ENCODE results near the gene TNFRSF13B.

The TNFRSF13B gene

GRCh38 chr17:16962804-16963203, 9.1 kb downstream of the TNFRSF13B start:
- TF ChIP-seq ZBTB7A (IDR thresholded peaks at IDR 0.05; ENCODE audit: low read depth) (no peak), EP300 (IDR thresholded peaks at IDR 0.05; ENCODE audit: borderline replicate concordance) (no peak), TCF12 (IDR thresholded peaks at IDR 0.05; ENCODE audit: low read depth) (no peak), TAF1 (IDR thresholded peaks at IDR 0.05; ENCODE audit: low read depth) (no peak), RAD21 (IDR thresholded peaks at IDR 0.05; ENCODE audit: low read depth) (no peak)
- TF ChIP-seq, protein P1, sequence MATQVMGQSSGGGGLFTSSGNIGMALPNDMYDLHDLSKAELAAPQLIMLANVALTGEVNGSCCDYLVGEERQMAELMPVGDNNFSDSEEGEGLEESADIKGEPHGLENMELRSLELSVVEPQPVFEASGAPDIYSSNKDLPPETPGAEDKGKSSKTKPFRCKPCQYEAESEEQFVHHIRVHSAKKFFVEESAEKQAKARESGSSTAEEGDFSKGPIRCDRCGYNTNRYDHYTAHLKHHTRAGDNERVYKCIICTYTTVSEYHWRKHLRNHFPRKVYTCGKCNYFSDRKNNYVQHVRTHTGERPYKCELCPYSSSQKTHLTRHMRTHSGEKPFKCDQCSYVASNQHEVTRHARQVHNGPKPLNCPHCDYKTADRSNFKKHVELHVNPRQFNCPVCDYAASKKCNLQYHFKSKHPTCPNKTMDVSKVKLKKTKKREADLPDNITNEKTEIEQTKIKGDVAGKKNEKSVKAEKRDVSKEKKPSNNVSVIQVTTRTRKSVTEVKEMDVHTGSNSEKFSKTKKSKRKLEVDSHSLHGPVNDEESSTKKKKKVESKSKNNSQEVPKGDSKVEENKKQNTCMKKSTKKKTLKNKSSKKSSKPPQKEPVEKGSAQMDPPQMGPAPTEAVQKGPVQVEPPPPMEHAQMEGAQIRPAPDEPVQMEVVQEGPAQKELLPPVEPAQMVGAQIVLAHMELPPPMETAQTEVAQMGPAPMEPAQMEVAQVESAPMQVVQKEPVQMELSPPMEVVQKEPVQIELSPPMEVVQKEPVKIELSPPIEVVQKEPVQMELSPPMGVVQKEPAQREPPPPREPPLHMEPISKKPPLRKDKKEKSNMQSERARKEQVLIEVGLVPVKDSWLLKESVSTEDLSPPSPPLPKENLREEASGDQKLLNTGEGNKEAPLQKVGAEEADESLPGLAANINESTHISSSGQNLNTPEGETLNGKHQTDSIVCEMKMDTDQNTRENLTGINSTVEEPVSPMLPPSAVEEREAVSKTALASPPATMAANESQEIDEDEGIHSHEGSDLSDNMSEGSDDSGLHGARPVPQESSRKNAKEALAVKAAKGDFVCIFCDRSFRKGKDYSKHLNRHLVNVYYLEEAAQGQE (IDR thresholded peaks at IDR 0.05; ENCODE audit: low read depth): no peak

- TF ChIP-seq CREB1 (IDR thresholded peaks at IDR 0.05; ENCODE audit: low read depth) (no peak), TEAD4 (IDR thresholded peaks at IDR 0.05) (no peak), TAF1 (IDR thresholded peaks at IDR 0.05; ENCODE audit: low read depth) (no peak), EGR1 (IDR thresholded peaks at IDR 0.05) (no peak), RAD21 (IDR thresholded peaks at IDR 0.05; ENCODE audit: low read depth) (no peak), EP300 (IDR thresholded peaks at IDR 0.05; ENCODE audit: borderline replicate concordance) (no peak), FOXM1 (IDR thresholded peaks at IDR 0.05; ENCODE audit: borderline replicate concordance, low read depth) (no peak), NFIC (IDR thresholded peaks at IDR 0.05) (no peak), TCF12 (IDR thresholded peaks at IDR 0.05; ENCODE audit: low read depth) (no peak), CEBPB (IDR thresholded peaks at IDR 0.05) (no peak), ZBTB7A (IDR thresholded peaks at IDR 0.05; ENCODE audit: low read depth) (no peak)
- TF ChIP-seq, protein P1 (IDR thresholded peaks at IDR 0.05; ENCODE audit: low read depth): no peak
- TF ChIP-seq, protein P2, sequence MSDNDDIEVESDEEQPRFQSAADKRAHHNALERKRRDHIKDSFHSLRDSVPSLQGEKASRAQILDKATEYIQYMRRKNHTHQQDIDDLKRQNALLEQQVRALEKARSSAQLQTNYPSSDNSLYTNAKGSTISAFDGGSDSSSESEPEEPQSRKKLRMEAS (IDR thresholded peaks at IDR 0.05): no peak
These were observed 10.1 kb downstream of the TNFRSF13B start for GRCh38 chr17:16961792-16962191.

DNA sequence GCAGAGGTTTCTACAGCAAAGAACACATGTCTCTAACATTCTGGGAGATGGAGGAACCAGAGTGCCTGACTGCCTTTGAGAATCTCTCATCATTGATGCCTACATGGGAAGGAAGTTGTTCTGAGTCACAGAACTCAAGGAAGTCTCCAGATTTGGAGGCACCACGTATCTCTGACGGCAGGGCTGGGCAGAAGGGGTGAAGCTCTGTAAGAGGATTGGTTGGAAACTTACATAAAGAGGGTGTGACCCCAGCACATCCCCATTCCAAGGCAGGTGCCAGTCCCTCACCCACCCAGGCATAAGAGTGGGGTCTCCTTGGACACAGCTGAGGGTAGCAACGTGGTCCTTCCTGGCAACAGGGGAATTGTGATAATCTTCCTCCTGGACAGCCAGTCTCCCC, 17.4 kb downstream of the TNFRSF13B start:
- TF ChIP-seq, protein P3, sequence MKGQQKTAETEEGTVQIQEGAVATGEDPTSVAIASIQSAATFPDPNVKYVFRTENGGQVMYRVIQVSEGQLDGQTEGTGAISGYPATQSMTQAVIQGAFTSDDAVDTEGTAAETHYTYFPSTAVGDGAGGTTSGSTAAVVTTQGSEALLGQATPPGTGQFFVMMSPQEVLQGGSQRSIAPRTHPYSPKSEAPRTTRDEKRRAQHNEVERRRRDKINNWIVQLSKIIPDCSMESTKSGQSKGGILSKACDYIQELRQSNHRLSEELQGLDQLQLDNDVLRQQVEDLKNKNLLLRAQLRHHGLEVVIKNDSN (IDR thresholded peaks at IDR 0.05): no peak

- TF ChIP-seq NFIC (IDR thresholded peaks at IDR 0.05) (no peak), CEBPB (IDR thresholded peaks at IDR 0.05) (no peak), TAF1 (IDR thresholded peaks at IDR 0.05; ENCODE audit: low read depth) (no peak), FOXM1 (IDR thresholded peaks at IDR 0.05; ENCODE audit: borderline replicate concordance, low read depth) (no peak), ZBTB7A (IDR thresholded peaks at IDR 0.05; ENCODE audit: low read depth) (no peak), YY1 (IDR thresholded peaks at IDR 0.05; ENCODE audit: low read depth) (no peak), EP300 (IDR thresholded peaks at IDR 0.05; ENCODE audit: borderline replicate concordance) (no peak), CREB1 (IDR thresholded peaks at IDR 0.05; ENCODE audit: low read depth) (no peak), TEAD4 (IDR thresholded peaks at IDR 0.05) (no peak), EGR1 (IDR thresholded peaks at IDR 0.05) (no peak), RAD21 (IDR thresholded peaks at IDR 0.05; ENCODE audit: low read depth) (no peak), TCF12 (IDR thresholded peaks at IDR 0.05; ENCODE audit: low read depth) (no peak)
- TF ChIP-seq, protein P2 (IDR thresholded peaks at IDR 0.05): no peak
- TF ChIP-seq, protein P3 (IDR thresholded peaks at IDR 0.05): no peak
- TF ChIP-seq, protein P1 (IDR thresholded peaks at IDR 0.05; ENCODE audit: low read depth): no peak
These were observed 18.1 kb downstream of the TNFRSF13B start for GRCh38 chr17:16953841-16954240.

GRCh38 chr17:16953347-16953746, 18.6 kb downstream of the TNFRSF13B start:
- TF ChIP-seq RAD21 (IDR thresholded peaks at IDR 0.05; ENCODE audit: low read depth) (no peak), CREB1 (IDR thresholded peaks at IDR 0.05; ENCODE audit: low read depth) (no peak), YY1 (IDR thresholded peaks at IDR 0.05; ENCODE audit: low read depth) (no peak), TAF1 (IDR thresholded peaks at IDR 0.05; ENCODE audit: low read depth) (no peak), ZBTB7A (IDR thresholded peaks at IDR 0.05; ENCODE audit: low read depth) (no peak), TCF12 (IDR thresholded peaks at IDR 0.05; ENCODE audit: low read depth) (no peak), EGR1 (IDR thresholded peaks at IDR 0.05) (no peak), FOXM1 (IDR thresholded peaks at IDR 0.05; ENCODE audit: borderline replicate concordance, low read depth) (no peak), NFIC (IDR thresholded peaks at IDR 0.05) (no peak), TEAD4 (IDR thresholded peaks at IDR 0.05) (no peak), CEBPB (IDR thresholded peaks at IDR 0.05) (no peak), EP300 (IDR thresholded peaks at IDR 0.05; ENCODE audit: borderline replicate concordance) (no peak)
- TF ChIP-seq, protein P2 (IDR thresholded peaks at IDR 0.05): no peak
- TF ChIP-seq, protein P1 (IDR thresholded peaks at IDR 0.05; ENCODE audit: low read depth): no peak
- TF ChIP-seq, protein P3 (IDR thresholded peaks at IDR 0.05): no peak

Measured in Ishikawa (cell line).